ENCODE measurements around the gene SH3RF3.
A peak's percentile ranks its signal among the peaks of the same experiment; 100 is the strongest.

Gene SH3RF3

DNA sequence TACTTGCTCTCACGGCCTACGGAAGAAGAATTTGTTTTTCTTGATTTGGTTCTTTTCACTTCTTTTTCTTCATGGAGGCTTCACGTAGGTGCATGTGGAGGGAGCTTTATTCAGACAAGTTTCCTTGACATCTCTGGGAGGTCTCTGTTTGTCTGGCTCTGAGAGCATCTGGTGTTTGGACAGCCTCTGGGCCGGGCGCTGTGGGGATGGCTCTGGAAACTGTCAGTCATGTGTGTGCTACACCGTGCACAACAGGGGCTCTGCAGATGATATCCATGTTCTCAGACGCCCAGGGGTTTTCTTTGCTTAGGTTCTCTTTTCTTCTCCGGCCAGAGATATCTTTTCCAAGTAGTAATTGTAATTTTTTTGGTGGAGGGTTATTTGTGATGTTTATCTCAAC lies 130.7 kb downstream of the SH3RF3 start:
- TF ChIP-seq MYC (IDR thresholded peaks at IDR 0.05; ENCODE audit: low read depth, low read length) (no peak), POLR2A (IDR thresholded peaks at IDR 0.05; ENCODE audit: extremely low read depth, insufficient read length) (no peak)
- TF ChIP-seq, protein P1, sequence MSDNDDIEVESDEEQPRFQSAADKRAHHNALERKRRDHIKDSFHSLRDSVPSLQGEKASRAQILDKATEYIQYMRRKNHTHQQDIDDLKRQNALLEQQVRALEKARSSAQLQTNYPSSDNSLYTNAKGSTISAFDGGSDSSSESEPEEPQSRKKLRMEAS (IDR thresholded peaks at IDR 0.05; ENCODE audit: low read depth, low read length) = no peak
- TF ChIP-seq, protein P2, sequence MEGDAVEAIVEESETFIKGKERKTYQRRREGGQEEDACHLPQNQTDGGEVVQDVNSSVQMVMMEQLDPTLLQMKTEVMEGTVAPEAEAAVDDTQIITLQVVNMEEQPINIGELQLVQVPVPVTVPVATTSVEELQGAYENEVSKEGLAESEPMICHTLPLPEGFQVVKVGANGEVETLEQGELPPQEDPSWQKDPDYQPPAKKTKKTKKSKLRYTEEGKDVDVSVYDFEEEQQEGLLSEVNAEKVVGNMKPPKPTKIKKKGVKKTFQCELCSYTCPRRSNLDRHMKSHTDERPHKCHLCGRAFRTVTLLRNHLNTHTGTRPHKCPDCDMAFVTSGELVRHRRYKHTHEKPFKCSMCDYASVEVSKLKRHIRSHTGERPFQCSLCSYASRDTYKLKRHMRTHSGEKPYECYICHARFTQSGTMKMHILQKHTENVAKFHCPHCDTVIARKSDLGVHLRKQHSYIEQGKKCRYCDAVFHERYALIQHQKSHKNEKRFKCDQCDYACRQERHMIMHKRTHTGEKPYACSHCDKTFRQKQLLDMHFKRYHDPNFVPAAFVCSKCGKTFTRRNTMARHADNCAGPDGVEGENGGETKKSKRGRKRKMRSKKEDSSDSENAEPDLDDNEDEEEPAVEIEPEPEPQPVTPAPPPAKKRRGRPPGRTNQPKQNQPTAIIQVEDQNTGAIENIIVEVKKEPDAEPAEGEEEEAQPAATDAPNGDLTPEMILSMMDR (IDR thresholded peaks at IDR 0.05; ENCODE audit: low read depth, low read length) = no peak
- H3K4me3 ChIP-seq (ENCODE audit: low read depth, low read length) = no peak overlapping the region

DNA sequence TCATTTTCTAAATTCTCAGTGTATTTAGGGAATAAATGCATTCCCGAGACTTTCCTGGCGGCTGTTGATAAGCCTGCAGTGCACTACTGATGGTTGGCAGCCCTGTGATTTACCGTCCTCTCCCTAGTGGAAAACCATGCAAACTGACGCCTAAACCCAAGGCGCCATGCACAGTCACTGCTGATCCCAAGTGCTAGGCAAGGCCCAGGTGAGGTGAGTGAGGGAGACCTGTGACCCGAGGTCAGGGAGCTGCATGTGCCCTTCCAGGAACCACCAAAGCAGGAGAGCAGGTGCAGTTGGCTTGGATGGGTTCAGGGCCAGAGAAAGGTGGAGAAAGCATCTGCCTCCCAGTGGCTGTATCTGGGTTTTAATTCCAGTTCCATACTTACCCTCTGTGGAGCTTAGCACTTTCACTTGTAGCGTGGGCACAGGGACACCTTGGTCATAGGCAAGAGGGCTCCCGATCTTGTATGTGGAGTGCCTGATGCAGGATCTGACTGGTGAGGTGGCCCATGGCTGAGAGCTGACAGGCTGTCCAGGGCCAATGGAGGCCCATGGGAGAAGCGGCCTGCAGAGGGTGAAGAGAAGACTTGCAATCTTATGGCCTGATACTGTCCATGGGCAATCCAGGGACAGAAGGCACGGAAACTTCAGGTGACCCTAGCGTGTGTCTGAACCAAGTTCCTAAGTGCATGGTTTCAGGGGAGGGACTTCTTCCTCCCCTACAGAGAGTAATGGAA lies 131.3 kb downstream of the SH3RF3 start:
- TF ChIP-seq POLR2A (IDR thresholded peaks at IDR 0.05; ENCODE audit: extremely low read depth, insufficient read length) = no peak
- TF ChIP-seq, protein P2 (IDR thresholded peaks at IDR 0.05; ENCODE audit: low read depth, low read length) = no peak
- TF ChIP-seq, protein P1 (IDR thresholded peaks at IDR 0.05; ENCODE audit: low read depth, low read length) = no peak
- TF ChIP-seq MYC (IDR thresholded peaks at IDR 0.05; ENCODE audit: low read depth, low read length) = no peak
- H3K4me3 ChIP-seq (ENCODE audit: low read depth, low read length) = no peak overlapping the region
- no peak for DNase-seq (ENCODE audit: low read depth)

More for the DNA sequence above, 130.7 kb downstream of the SH3RF3 start:
- DNase-seq (ENCODE audit: low read depth) = no peak

DNA sequence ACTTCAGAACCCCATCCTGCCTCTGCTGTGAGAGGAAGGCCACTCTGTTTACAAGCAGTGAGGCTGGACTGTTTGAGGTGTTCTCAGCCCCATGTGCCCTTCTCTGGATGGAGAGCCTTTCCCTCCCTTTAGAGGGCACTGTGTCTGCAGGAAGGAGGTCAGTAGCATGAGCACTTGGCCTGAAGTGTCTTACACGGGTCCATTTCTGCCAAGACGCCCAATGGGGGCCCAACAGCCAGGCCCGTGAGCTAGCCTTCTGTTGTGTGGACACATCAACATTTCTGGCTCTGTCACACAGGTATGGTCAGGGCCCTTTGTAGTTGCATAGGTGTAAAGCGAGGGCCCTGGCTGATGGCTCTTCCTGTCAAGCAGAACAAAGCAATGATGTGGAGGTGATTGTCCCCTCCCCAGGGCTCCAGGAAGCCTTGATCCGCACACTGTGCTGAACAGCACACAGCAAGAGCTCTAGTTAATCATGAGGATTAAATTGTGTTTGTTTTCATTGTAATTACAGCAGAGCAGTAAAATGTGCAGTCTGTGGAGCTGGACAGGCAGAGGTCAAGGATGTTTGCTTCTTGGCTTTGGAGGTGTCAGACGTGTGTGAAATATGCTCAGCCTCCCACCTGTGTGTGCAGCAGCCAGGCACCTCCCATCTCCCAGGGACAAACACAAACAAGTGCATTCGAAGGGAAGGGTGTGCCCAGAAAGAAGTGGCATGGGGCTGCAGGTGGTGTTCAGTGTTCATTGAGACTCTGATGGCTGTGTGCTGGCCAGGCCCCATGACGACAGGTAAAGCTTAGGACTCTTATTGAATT lies 132.1 kb downstream of the SH3RF3 start:
- no peak overlapping the region for H3K4me3 ChIP-seq (ENCODE audit: low read depth, low read length)
- TF ChIP-seq, protein P2 (IDR thresholded peaks at IDR 0.05; ENCODE audit: low read depth, low read length) = peak; percentile 38
- no peak for TF ChIP-seq POLR2A (IDR thresholded peaks at IDR 0.05; ENCODE audit: extremely low read depth, insufficient read length)
- TF ChIP-seq MYC (IDR thresholded peaks at IDR 0.05; ENCODE audit: low read depth, low read length) = no peak
- TF ChIP-seq, protein P1 (IDR thresholded peaks at IDR 0.05; ENCODE audit: low read depth, low read length) = peak; percentile 26; the same call in 1 of the 2 replicates
- DNase-seq (ENCODE audit: low read depth) = peak; percentile 62

DNA sequence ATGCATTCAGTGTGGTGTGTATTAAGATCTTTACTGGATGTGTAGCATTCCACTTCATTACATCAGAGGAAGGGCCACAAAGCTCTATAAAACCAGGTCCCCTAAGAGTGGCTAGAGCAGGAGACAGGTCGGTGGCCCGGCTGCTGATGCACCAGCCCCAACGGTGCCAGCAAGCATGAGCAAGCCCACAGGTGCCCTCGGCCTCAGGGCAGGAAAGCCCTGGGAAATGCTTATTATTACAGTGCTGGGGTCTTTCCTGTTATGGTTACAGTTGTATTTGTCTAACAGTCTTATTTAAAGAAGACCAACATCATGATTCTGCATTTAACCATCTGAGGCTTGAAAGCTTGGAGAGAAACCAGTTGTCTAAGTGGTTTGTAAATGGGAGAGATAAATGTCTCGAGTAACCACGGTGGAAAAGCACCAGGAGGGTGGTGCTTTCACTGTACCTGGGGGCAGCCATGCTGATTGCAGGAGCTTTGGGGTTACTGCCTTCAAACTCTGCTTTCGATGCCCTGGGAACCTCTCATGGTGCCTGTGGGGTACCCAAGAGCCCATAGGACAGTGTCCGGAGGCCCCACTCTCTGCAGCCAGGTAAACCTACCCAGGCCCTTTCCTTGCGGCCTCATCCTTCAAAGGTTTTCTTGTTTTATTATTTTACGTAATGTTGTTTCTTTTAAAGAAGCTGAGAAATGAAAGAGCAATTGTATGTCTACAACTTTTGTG lies 133.1 kb downstream of the SH3RF3 start:
- no peak overlapping the region for H3K4me3 ChIP-seq (ENCODE audit: low read depth, low read length)
- DNase-seq (ENCODE audit: low read depth) = no peak
- TF ChIP-seq, protein P1 (IDR thresholded peaks at IDR 0.05; ENCODE audit: low read depth, low read length) = no peak
- TF ChIP-seq POLR2A (IDR thresholded peaks at IDR 0.05; ENCODE audit: extremely low read depth, insufficient read length) (no peak), MYC (IDR thresholded peaks at IDR 0.05; ENCODE audit: low read depth, low read length) (no peak)
- TF ChIP-seq, protein P2 (IDR thresholded peaks at IDR 0.05; ENCODE audit: low read depth, low read length) = no peak

DNA sequence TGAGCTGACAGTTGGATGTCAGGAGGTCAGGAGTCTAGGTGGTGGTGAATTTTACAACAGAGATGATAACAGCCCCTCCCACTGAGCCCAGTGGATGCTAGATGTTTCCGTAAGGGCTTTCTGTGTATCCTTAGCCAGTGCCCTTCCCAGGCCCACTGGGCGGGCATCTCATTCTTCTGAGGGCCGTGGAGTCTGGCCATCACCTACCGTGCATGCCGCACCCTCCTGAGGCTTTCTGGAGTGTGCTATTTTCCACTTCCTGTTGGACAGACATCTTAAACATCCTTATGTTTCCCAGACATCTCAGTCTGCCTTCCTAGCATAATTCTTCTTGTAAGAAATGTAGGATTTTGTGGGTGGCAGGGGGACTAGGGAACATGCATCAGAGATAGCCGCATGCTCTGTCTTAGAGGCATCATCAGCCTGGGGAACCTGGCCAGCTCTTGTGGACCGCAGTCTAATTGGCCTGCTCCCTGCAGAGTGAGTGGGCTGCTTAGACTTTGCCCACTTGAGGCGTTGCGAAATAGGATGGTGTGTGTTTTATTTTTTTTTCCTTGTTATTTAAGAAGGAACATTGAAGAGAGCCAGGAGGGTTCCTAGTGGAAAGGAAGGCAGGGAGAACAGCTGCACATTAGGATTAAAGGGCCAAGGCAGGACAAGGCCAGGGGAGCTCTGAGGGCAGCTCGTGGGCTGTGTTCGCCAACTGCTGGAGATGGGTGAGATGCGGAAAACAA lies 135.8 kb downstream of the SH3RF3 start:
- no peak overlapping the region for H3K4me3 ChIP-seq (ENCODE audit: low read depth, low read length)
- DNase-seq (ENCODE audit: low read depth) = no peak
- no peak for TF ChIP-seq MYC (IDR thresholded peaks at IDR 0.05; ENCODE audit: low read depth, low read length)
- TF ChIP-seq, protein P1 (IDR thresholded peaks at IDR 0.05; ENCODE audit: low read depth, low read length) = no peak
- TF ChIP-seq POLR2A (IDR thresholded peaks at IDR 0.05; ENCODE audit: extremely low read depth, insufficient read length) = no peak
- TF ChIP-seq, protein P2 (IDR thresholded peaks at IDR 0.05; ENCODE audit: low read depth, low read length) = no peak

Data from NB4 (cell line).